GM18868 (cell line): Measurements from ENCODE around the gene RTN4RL2.
A peak's percentile ranks its signal among the peaks of the same experiment; 100 is the strongest.

ENCODE experiments used
- ATAC-seq: cut with Tn5 transposase; IDR thresholded peaks from one replicate; pipeline ENCODE4 v1.9.1; 2021; ENCODE audit warnings: mild to moderate bottlenecking, moderate library complexity; ENCODE audit not compliant: unreplicated experiment

Gene RTN4RL2

DNA sequence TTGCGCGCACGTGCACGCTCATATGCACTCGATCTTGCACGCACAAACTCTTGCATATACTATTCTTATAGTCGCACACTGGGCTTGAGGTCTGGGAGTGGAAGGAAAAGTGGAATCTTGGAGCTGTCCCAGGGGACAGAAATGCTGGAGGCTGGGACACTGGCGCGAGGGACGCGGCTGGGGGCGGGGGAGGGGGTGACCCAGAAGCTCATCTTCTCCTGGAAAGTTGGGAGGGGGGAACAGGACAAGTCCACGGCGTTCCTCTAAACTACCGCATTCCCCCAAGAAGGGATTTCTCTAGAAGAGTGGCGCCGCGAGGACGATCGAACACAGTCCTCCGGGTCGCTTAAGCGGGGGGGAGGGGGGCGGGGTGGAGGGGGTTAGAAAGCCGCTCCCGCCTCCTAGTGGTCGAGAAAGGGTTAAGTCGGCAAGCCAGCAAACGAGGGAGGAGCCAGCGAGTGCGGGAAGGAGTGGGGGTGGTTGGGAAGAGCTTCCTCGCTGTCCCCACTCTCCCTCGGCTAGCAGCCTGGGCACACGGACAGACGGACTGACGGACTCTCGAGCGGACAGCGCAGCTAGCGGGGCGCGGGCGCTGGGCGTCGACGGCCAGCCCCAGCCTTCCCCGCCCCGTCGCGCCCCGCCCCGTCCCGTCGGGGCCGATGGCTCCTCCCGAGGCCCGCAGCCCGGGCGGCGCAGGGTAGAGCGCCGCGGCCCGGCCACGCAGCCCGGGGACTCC lies at the start of gene RTN4RL2:
Gene RTN4RL2, plus strand, starts transcription at position 507 of the 736 bp plus-strand sequence. CDS start 338 bp downstream, outside the sequence.
- peak; percentile 44 for ATAC-seq

DNA sequence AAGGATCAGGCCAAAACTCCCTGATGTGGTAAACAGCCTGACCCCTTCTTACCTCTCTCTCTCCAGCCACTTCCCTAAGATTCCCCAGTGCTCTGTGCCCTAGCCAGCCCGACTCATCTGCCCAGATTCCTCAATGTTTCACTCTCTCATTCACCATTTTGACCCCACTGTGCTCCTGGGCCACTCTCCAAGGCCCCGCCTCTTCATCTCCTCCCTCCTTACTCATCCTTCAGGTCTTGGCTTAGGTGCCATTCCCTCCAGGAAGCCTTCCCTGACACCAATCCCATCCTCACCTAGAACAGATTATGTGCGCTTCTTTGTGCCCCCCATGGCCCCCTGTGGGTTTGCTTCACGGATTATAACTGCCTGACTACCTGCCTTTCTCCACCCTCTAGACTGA lies 46.6 kb upstream of the RTN4RL2 start:
- no peak for ATAC-seq

DNA sequence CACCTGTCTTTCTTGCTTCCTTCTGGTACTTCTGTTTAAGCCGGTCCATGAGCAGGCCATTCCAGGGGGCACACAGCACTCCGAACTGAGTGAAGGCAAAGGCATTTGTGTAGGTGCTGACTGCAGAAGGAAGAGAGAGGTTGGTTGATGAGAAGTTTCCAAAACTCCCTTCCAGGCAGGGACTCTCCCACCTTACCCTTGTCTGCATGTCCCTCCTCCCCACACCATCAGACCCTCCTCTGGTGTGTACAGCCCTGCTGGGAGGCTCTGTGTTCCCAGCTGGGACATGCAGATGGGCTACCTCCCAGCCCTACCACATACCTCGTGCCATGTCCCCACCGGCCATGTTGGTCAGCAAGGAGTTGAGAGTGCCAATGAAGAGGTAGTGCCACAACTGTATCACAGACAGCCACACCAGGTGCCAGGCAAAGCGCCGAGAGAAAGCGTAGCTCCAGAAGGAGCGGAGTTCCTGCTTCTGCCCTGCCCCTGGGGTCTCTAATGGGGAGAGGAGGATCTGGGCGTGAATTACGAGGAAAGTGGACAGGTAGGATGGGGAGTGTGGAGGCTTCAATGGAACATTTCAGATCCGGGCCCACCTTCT lies 45.6 kb upstream of the RTN4RL2 start:
- ATAC-seq: peak; percentile 70

DNA sequence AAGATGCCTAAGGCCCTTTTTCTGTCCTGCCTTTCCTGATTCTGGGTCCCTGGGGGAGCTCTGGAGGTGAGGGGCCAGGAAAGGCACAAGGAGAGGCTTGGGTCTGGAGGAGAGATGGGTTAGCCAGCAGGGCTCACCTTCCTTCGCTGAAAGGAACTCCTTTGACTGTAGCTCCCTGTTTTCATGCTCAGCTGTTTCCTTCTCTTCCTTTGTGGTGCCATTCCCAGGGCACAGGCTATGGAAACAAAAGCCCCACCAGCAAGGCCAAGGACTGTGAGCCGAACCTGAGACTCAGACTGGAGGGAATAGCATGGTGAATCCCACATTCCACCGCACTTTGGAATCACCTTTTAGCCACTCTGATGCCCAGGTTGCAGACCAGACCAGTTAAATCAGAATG lies 43.9 kb upstream of the RTN4RL2 start:
- ATAC-seq: no peak

DNA sequence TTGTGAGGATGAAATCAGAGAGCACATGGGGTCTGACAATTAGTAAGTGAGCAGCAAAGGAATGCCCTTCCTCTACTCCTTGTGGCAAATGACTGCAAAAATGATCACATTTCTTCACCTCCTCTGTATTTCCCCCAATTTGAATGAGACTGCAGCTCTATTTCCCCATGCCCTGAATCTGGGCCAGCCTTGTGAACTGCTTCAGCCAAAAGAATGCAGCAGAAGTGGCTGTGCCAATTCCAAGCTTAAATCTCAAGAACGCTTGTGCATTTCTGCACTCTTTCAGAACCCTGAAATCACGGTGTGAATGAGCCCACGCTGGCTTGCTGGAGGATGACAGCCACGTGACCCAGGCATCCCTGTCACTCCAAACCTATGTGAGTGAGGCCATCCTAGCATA lies 43.3 kb upstream of the RTN4RL2 start:
- ATAC-seq: no peak

DNA sequence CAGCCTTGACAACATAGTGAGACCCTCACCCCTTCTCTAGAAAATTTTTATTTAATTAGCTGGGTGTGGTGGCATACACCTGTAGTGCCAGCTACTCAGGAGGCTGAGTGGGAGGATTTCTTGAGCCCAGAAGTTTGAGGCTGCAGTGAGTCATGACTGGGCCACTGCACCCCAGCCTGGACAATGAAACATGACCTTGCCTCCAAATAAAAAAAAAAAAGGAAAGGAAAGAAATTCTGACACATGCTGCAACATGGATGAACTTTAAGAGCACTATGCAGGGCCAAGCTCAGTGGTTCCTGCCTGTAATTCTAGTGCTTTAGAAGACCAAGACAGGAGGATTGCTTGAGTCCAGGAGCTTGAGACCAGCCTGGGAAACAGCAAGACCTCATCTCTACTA lies 42.2 kb upstream of the RTN4RL2 start:
- ATAC-seq: no peak

DNA sequence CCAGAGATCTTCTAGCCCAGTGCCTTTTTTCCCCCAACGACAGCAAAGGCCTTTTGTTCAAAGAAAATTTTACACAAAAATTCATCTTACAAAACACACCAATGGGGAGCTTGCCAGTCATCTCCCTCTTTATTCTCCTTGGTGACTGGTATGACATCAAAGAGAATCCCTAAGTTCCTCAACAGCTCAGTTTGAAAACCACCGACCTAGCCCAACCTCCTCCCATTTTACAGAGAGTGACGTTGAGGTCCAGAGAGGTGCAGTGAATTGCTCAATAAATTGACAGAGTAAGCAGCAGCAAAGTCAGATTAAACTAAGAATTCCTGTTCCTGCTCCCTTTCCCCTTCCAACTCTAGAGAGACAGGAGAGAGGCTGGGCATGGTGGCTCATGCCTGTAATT lies 41.2 kb upstream of the RTN4RL2 start:
- ATAC-seq: no peak

DNA sequence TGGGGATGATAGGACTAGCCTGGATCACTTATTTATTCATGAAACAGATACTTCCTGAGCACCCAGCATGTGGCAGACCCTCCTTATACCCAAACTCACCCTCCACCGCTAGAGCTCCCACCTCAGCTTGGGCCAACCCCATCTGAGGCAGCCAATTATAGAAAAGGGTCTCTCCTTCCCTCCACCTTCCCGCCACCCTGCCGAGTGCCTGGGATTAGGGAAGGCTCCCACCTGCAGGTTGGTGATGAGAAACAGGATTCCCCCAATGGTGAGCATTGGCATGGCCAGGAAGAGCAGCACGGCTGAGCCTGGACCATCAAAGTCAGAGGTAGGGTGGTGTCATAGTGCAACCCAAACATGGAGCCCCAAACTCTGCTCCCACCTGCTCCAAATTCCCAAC lies 39.3 kb upstream of the RTN4RL2 start:
- ATAC-seq: no peak

DNA sequence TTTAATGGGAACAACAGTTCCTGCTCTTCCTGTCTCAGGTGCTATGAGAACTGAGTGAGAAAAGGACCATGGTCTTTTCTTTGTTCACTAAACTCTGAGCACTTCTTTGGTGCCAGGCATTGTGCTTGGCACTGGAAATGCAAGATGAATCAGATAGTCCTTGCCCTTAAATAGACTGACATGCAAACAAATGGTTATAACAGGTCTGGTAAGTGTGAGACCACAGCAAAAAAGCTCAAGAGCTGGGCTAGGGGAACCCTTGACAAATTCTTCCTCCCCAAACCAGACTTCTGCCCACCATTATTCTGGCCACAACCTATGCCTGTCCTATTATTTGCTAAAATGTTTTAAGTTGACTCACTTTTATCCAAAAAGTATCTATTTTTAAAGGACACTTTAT lies 38.5 kb upstream of the RTN4RL2 start:
- ATAC-seq: no peak

DNA sequence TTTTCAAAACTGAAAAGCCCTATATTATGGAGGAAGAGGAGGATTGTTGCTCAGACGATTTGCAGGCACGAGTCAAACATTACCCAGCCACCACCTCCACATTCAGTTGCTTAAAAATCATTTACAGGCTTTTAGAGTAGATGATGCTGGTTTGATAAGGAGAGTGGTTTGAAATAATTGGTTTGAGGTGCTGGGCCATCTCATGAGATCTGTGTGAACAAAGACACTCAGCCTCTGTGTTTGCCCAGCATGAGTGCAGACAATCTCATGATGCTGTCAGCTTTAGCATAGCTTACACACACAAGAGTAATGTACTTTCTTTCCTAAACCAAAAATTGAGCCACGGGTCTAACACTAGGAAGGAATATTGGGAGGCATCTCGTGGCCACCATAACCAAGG lies 37.7 kb upstream of the RTN4RL2 start:
- ATAC-seq: no peak

DNA sequence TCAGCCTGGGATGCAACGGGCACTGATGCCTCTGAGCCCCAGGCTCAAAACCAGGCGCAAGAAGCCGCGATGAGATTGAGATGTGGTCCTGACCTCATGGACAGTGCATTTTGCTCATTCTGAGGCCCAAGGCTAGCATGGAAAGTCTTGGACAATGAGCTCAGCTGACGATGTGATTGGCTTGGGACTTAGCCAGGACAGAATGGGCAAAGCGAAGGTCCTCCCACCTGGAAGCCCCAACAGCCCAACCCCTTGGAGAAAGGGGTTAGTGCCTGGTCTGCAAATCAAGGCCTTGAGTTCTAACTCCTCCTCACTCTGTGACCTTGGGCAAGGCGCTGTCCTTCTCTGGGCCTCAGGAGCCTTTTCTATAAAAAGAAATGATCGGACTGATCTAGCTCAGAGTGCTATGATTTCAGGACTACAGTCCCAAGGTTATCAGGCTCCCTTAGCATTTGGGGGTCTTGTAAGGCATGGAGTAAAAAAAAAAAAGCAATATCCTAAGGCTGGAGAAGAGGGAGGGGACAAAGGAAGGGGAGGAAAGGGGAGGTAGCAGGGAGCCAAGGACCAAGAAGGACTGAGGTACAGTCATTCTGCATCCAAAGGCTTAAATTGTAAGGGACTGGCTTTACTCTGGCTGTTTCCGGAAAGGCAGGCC lies 36.1 kb upstream of the RTN4RL2 start:
- no peak for ATAC-seq

DNA sequence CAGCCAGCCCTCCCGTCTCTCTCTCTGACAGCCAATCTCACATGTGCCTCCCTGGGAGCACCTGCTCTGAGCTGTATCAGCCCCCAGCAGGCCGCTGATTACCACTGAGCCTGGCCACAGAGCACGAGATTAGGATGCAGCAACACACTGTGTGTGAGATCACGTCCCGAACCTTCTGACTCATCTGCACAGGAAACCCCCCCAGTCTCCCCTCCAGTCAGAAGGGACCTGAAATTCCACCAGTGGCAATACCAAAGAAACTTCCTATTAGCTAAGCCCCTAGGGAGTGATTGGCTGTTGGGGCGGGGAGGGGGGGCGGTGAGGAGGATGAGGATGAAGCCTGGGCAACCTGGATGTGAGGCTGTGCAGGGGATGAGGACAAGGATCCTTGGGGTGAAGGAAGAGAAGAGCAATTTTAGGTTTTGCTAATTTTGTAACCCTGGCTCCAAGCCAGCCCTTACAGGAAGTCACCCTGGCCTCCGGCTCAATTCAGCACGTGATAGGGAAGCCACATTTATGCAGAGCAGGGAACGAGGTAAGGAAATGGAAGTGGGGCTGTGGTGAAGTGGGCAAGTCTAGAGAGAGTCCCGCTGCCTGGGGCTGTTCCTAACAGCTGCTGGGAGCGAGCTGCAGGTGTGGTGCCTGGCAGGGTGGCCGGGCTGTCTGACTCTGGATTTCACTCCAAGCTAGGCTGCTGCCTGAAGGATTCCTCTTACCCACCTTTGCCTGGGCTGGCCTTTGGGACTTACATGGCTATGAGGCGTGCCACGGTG lies 35.4 kb upstream of the RTN4RL2 start:
- peak; percentile 93 for ATAC-seq

DNA sequence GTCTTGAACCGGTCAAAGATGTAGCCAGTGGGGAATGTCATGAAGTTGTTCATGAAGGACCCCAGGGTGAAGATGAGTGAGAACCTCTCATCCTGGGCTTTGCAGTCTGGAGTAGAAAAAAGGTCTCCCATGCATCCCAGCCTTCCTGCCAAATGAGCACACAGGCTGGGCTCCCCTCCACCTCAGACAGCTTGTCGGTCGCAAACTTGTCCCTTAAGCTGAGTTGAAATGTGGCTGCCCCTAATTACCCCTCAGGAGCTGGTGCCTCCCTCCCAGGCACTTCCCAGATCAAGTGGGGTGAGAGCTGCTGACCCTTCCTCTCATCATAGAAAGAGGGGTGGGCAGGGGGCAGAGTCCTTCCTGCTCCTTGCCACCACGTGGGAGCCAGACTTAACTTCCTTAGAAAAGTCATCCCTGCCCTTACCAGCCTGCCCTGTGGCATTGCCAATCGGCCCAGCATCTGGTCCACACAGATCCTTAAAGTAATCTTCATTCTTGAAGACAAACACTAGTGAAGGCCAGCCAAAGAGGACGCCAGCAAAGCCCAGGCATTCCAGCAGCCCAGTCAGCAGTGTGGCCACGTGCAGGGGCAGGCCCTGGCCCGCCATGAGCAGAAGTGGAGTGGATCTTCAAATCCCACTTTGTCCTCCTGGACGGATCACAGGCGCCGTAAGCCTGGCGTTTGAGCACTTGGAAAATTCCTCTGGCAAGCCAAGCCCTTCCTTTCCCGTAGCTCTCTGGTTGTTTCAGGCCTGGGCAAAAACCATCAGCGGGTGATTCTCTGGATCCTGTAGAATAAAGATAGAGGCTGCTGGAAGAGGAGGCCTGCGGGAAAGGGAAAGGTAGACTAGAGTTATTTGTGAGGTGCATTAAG lies 34.5 kb upstream of the RTN4RL2 start:
- no peak for ATAC-seq

DNA sequence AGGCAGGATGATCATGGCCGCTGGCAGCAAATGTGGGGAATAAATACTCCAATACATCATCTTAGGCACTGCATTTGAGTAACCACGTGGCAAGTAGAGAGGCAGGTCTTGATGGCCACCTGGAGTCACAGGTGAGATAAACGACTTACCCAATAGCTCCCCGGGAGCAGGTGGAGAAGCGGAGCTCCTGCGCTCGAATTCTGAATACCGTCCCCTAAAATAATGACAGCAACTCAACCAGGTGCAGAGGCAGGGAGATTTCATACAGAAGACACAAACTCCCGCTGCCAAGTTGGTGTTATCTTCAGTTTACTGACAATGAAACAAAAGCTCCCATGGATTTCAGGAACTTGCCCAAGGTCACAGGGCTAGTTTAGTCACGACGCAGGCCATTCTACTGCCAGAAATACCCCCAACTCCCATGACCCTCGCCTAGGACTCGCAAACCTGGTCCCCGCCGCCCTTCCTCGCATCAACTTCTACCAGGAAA lies 33.8 kb upstream of the RTN4RL2 start:
- no peak for ATAC-seq

DNA sequence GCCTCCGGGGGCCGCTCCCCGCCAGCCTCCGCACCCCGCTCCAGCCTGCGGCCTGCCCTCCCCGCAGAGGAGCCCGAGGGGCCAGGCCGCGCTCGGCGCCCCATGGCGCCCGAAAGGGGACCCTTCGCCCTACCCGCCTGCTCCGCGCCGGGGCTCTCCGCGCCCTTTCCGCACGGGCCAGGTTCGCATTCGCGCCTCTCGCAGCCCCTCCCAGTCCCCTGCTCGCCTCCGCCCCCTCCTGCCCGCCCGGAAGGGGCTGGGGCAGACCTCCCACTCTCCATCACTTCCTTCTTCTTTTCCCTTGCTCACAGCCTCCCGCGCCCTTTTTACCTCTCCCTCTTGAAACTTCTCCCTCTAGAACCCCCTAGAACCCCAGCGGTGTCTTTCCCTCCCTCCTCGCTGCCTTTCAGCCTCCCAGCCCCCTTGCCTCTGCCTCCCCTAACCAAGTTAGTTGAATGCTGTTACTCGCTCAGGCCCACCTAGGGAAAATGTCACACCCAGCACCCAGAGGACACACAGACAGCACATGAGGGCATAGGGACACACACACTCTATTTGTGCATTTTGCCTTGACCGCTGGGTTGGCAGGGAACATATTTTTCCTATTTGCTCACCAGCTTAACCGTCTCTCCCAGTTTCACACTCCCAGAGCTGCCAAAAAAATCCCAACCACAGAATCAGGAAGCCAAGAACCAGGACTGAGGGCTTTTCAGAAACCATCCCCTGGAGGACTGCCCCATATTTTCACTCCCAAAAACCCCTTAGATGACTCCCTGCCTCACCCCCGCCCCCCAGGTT lies 33.2 kb upstream of the RTN4RL2 start, which contains the start of gene SLC43A3:
Gene SLC43A3, minus strand, starts transcription at position 193 of the 798 bp plus-strand sequence. CDS start 949 bp downstream, outside the sequence.
- ATAC-seq: peak; percentile 64

DNA sequence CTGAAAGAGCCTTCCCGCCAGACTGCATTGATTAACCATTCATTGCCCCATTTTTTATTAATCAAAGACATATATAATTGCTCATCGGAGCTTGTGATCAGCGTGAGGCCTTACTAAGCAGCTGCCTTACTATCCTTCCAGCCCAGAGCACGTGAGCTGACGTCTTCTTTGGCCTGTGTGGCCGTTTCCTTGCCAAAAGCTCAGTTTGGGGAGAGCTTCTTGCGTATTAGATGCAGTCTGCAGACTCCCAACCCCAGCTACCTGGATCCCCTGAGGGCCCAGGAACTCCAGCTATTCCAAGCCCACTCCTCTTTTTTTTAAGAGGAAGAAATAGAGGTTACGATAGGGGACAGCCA lies 32.6 kb upstream of the RTN4RL2 start:
- no peak for ATAC-seq

DNA sequence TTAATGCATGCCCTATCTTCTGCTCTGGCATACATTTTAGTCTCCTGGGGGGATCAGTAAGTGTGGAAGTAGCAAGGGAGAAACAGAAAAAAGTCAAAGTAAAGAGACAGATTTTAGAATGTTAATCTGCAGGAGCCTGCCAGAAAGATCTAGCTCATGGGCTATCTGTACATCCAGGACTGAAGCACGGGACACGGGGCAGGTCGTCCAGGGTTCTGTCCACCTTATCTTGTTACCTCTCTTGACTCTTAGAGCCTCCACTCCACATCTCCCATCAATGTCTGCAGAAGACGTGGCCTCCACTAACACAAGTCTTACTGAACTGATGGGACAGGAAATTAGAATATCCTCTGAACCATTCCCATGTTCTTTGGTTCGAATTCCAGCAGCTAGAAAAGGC lies 31.7 kb upstream of the RTN4RL2 start:
- no peak for ATAC-seq

DNA sequence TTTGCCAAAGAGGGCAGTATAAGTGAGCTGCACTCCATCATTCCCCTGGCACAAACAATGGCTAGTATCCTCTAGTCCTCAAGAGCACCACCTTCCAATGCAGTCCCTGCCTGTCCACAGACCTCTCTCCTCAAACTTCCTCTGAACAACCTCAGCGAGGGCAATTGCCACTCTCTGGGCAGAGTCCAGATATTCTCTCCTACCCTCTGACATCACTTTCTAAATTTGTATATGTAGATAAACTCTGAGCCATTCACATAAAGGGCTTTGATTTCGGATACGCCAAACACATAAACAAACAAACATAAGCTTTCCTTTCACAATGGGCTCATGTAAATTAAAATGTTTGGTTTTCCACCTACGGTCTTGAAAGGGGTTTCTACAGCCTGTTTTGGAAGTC lies 30.4 kb upstream of the RTN4RL2 start:
- ATAC-seq: no peak

DNA sequence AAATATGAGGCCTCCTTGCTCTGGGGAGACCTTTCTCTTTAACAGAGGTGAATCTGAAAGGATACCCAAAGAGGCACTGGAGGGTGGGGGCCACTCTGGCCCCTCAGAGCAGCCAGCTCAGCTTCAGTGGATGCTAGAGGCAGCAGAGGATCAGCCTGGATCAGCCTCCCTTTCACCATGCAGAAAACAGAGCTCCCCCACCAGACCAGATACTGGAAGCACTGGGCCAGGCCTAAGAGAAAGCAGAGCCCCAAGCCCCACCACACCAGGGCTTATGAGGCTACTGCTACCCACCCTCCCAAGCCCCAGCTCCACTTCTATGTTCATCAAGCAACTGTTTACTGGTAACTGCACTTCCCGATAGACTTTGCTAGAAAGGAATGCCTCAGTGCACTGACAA lies 29.4 kb upstream of the RTN4RL2 start:
- ATAC-seq: no peak
